ENCODE measurements around the gene ZNF182. TPM values are rescaled to one million over a fixed set of nuclear protein-coding genes. Genes with fewer than 3 reads are reported as not detected.
A peak's percentile ranks its signal among the peaks of the same experiment; 100 is the strongest.
"Not testable (repeated sequence)": the region's sequence is repeated elsewhere in the genome, so short reads cannot be mapped to it uniquely, and the experiment has no call there.

Gene ZNF182
- 5.1 and 6.8 TPM in 2 replicates for total RNA-seq (ENCODE audit: low replicate concordance)
- long read RNA-seq, partial matches to known transcripts, result 1 of 12 reads
- long read RNA-seq, other reads (novel, unspliced or antisense), result 7 of 12 reads

DNA sequence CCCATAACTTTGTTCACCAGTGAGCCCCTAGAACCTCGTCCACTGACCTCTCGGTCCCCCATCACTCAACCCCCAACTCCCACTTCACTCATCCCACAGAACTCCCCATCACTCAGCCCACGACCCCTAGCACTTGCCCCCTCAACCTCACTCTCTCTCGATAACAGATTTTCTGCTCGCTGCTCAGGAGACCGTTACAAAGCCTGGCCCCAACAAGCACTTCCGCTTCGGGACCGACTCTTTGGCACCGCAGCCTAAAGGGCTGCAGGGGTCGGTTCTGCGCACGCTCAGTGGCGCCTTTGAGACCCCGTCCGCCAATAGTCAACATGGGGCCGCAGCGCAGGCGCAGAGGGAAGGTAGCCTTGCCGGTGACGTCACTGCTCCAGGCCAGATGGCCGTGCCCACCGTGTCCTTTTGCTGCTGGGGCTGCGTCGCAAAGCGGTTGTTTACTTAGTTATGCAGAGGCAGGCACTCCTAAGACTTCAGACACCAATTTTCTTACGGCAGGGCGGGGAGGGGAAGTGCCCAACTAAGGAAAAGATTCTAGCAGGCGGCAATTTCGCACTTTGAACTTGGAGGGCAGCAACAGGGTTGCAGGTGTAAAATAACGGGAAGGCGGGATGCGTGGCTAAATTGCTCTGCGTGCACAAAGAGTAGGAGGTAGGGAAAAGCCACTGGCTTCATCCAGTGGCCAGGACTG, at the start of gene ZNF182:
TSS of gene ZNF182 (minus strand) at position 232 of the 700 bp plus-strand sequence. CDS start 1,380 bp downstream, outside the sequence.
- peak within 1 kb of the TSS; percentile 100 for H3K4me3 Mint-ChIP-seq
- TF ChIP-seq, protein P1, sequence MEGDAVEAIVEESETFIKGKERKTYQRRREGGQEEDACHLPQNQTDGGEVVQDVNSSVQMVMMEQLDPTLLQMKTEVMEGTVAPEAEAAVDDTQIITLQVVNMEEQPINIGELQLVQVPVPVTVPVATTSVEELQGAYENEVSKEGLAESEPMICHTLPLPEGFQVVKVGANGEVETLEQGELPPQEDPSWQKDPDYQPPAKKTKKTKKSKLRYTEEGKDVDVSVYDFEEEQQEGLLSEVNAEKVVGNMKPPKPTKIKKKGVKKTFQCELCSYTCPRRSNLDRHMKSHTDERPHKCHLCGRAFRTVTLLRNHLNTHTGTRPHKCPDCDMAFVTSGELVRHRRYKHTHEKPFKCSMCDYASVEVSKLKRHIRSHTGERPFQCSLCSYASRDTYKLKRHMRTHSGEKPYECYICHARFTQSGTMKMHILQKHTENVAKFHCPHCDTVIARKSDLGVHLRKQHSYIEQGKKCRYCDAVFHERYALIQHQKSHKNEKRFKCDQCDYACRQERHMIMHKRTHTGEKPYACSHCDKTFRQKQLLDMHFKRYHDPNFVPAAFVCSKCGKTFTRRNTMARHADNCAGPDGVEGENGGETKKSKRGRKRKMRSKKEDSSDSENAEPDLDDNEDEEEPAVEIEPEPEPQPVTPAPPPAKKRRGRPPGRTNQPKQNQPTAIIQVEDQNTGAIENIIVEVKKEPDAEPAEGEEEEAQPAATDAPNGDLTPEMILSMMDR (conservative IDR thresholded peaks at IDR 0.05), result no peak
- H3K27ac Mint-ChIP-seq, result peak within 1 kb of the TSS; percentile 93
- peaks cover 12% of the 10 kb centered on the region for H3K36me3 Mint-ChIP-seq
- no peaks in the 10 kb centered on the region for H3K27me3 Mint-ChIP-seq
- H3K9me3 Mint-ChIP-seq, result no peaks in the 10 kb centered on the region
- H3K4me1 Mint-ChIP-seq (ENCODE audit: unreplicated experiment), result peaks cover 7% of the 10 kb centered on the region
- DNase-seq (ENCODE audit: extremely low spot score, unreplicated experiment), result peak; percentile 92

DNA sequence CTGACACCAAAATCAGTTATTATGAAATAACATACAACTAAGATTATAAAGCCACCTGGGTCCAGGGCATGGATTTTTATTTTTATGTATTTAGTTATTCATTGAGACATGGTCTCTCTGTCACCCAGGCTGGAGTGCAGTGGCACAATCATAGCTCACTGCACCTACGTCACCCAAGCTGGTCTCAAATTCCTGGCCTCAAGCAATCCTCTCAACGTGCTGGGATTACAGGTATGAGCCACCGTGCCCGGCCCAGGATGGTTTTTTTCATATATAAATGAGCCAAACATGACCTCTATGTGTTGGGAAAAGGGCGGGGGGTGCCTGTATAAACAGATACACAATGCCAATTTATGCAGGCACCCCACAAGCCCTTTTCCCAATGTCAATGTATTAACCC, 43.1 kb upstream of the ZNF182 start:
- Mint-ChIP-seq H3K4me1 (ENCODE audit: unreplicated experiment) (no peaks in the 10 kb centered on the region), H3K27ac (no peak overlapping the region), H3K4me3 (no peak overlapping the region), H3K36me3 (peaks cover 5% of the 10 kb centered on the region), H3K9me3 (no peaks in the 10 kb centered on the region), H3K27me3 (no peaks in the 10 kb centered on the region)
- DNase-seq (ENCODE audit: extremely low spot score, unreplicated experiment), result no peak
- TF ChIP-seq, protein P1 (conservative IDR thresholded peaks at IDR 0.05), result no peak

DNA sequence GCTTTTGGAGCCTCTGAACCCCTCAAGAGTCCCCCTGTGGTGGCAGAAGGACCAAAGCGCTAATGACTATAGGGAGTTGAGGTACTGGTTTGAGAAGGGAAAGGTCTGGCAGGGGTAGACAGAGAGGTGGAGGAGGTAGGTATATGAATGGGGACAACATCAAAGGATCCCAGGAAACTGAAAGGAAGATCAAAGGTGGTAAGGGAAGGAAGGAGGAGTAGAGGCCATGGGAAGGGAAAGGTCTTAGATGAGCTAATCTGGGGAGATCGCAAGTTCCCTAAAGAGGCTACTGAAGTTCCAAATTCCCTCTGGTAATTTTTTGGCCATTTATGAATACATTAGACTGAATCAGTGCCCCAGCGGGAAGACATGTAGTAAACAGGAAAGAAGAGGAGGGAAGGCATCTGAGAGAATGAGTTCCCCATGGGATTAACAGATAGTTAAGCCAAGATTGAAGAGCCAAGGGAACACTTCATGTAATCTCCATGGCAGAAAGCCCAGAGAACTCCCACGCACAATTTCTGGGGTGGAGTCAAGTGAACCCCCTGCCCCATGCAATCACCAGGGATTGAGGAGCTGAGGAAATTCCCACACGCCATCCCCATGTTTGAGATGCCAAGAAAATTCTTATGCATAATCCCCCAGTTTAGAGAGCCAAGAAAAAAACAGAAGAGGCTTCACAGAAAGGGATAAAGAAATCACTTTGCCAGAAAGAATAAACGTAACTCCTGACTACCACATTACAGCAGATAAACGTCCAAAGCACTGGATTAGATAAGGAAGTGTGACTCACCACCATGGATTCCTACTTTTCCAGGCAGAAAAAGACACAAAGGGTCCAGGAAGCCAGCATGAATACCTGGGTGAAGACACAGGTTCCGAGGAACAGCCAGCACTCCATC, 41.9 kb upstream of the ZNF182 start:
- Mint-ChIP-seq H3K36me3 (peaks cover 5% of the 10 kb centered on the region), H3K9me3 (no peaks in the 10 kb centered on the region), H3K4me1 (ENCODE audit: unreplicated experiment) (no peaks in the 10 kb centered on the region), H3K27ac (no peak overlapping the region), H3K27me3 (no peaks in the 10 kb centered on the region), H3K4me3 (no peak overlapping the region)
- DNase-seq (ENCODE audit: extremely low spot score, unreplicated experiment), result no peak
- TF ChIP-seq, protein P1 (conservative IDR thresholded peaks at IDR 0.05), result no peak

DNA sequence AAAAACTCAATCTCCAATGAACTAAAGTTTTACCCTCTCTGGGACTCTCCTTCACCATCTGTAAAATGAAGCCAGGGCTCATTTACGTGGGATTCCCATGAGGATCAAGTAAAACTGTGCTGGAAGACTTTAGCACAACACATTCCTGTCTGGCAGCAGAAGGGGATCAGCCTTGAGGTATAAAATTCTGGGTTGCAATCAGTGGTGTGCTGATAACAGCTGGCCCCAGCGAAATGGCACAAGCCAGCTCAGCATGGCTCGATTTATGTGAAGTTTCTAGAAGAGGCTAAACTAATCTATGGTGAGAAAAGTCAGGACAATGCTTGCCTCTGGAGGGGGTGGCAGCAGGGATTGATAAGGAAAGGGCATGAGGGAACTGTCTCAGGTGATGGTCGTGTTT, 39.3 kb upstream of the ZNF182 start:
- no peak overlapping the region for H3K27ac Mint-ChIP-seq
- no peaks in the 10 kb centered on the region for H3K9me3 Mint-ChIP-seq
- DNase-seq (ENCODE audit: extremely low spot score, unreplicated experiment), result no peak
- H3K4me3 Mint-ChIP-seq, result no peak overlapping the region
- H3K27me3 Mint-ChIP-seq, result no peaks in the 10 kb centered on the region
- H3K36me3 Mint-ChIP-seq, result peaks cover 5% of the 10 kb centered on the region
- H3K4me1 Mint-ChIP-seq (ENCODE audit: unreplicated experiment), result no peaks in the 10 kb centered on the region
- TF ChIP-seq, protein P1 (conservative IDR thresholded peaks at IDR 0.05), result no peak

DNA sequence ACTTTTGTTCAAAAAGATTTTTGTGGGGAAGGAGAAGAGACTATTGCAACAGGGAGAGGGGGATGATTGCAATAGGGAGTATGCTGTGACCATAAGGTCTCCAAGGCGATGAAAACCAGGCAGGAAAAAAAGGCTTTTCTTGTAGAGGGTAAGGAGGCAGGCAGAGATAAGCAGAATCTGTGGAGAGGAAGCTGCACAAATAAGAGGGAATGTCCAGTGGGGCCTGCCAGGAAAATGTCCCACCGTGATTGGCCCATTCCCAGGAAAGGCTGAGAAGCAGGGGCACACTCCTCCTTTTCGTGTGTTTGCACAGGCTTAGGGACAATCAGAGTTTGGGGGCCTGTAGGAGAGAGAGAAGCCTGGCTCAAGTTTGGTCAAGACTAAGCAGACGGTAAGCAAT, 32.1 kb upstream of the ZNF182 start:
- Mint-ChIP-seq H3K9me3 (peaks cover 8% of the 10 kb centered on the region), H3K27ac (no peak overlapping the region), H3K36me3 (peaks cover 5% of the 10 kb centered on the region), H3K4me1 (ENCODE audit: unreplicated experiment) (no peaks in the 10 kb centered on the region), H3K27me3 (no peaks in the 10 kb centered on the region), H3K4me3 (no peak overlapping the region)
- TF ChIP-seq, protein P1 (conservative IDR thresholded peaks at IDR 0.05), result no peak
- no peak for DNase-seq (ENCODE audit: extremely low spot score, unreplicated experiment)

DNA sequence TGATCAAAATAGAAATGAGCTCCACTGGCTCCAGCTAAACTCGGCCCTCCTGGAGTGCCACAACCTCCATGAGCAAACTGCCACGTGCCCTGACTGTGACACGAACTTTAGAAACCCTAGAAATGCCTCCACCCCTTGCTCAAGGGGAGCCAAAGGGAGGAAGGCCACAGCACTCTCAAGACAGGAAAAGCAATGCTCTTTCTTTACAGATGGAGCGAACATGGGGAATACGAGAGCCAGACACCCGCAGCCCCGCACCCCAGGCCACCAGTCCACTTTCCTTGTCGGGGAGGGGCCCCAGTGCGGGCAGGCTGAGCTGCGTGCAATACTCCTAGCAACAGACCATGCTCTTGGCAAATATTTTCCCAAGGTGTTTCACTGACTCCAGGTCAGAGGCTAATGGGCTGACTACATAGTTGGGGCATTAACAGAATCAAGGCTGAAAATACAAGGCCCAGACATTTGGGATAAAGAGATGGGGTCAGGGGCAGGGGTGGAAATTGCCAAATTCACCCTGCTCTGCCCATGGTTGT, 26.9 kb upstream of the ZNF182 start:
- H3K9me3 Mint-ChIP-seq, result peaks cover 12% of the 10 kb centered on the region
- H3K36me3 Mint-ChIP-seq; H3K4me3 Mint-ChIP-seq; DNase-seq (ENCODE audit: extremely low spot score, unreplicated experiment); H3K4me1 Mint-ChIP-seq (ENCODE audit: unreplicated experiment); H3K27ac Mint-ChIP-seq; H3K27me3 Mint-ChIP-seq: not testable (repeated sequence)

Data from type B pancreatic cell (in vitro differentiated cells).